Transverse colon (tissue), 4 donors: ENCODE data around the gene UBE2O. TPM values are rescaled to one million over a fixed set of nuclear protein-coding genes. Genes with fewer than 3 reads are reported as not detected.
"Not testable (repeated sequence)": the region's sequence is repeated elsewhere in the genome, so short reads cannot be mapped to it uniquely, and the experiment has no call there.

ENCODE experiments used
- DNase-seq: peaks from one replicate; pipeline ENCODE4 v3.0.0-alpha.2; 2019
- H3K27ac ChIP-seq, 4 donors: fragments of 200-600 bp; sonication (generic); 2 replicates each; pipeline ENCODE4 v1.5.1; 2016 to 2018; ENCODE audit warnings: inconsistent platforms in 4 of 4
- H3K27me3 ChIP-seq: fragments of 200-600 bp; sonication (generic); 2 replicates; pipeline ENCODE4 v1.5.1; 2017; ENCODE audit warnings: inconsistent platforms
- H3K36me3 ChIP-seq, 4 donors: fragments of 200-600 bp; sonication (generic); 2 replicates each; pipeline ENCODE4 v1.5.1; 2017 to 2019; ENCODE audit warnings: inconsistent platforms in 4 of 4
- H3K4me1 ChIP-seq, 4 donors: fragments of 200-600 bp; sonication (generic); 2 replicates each; pipeline ENCODE4 v1.5.1; 2017 to 2020; ENCODE audit warnings: inconsistent platforms in 4 of 4
- H3K4me3 ChIP-seq, 4 donors: fragments of 200-600 bp; sonication (generic); 1 replicate in 1 of 4; 2 replicates in 3 of 4; pipeline versions ENCODE4 v1.5.1 to v1.6.1; 2017 to 2019; ENCODE audit warnings: inconsistent platforms in 4 of 4
- H3K9me3 ChIP-seq, 2 donors: fragments of 200-600 bp; sonication (generic); 2 replicates each; pipeline ENCODE4 v1.5.1; 2017 to 2019; ENCODE audit warnings: inconsistent platforms in 2 of 2
- CTCF ChIP-seq, 5 experiments: fragments of 200-600 bp in 3 of 5; fragments of 450-650 bp in 2 of 5; sonication (generic) in 3 of 5; IDR thresholded peaks; 1 replicate in 2 of 5; 2 replicates in 3 of 5; pipeline ENCODE4 v1.5.1; 2016 to 2017; ENCODE audit warnings: antibody characterized with exemption in 5 of 5, inconsistent platforms in 3 of 5, mild to moderate bottlenecking in 2 of 5, moderate library complexity in 1 of 5
- EP300 ChIP-seq: sonication (generic); formaldehyde crosslinking; IDR thresholded peaks from one replicate; pipeline ENCODE4 v1.6.1; 2017; ENCODE audit warnings: antibody characterized with exemption, low read depth
- POLR2A ChIP-seq: fragments of 450-650 bp; IDR thresholded peaks from one replicate; pipeline ENCODE4 v1.6.1; 2016; ENCODE audit warnings: antibody characterized with exemption, mild to moderate bottlenecking, moderate library complexity
- POLR2AphosphoS5 ChIP-seq, 3 donors: sonication (generic); formaldehyde crosslinking; IDR thresholded peaks; one replicate each; pipeline ENCODE4 v1.6.1; 2016; ENCODE audit warnings: antibody characterized with exemption in 3 of 3
- WGBS, 2 donors: methylation state at CpG; one replicate each; pipeline ENCODE4 v1.1.5; 2018; ENCODE audit warnings: low coverage in 1 of 2; 5-methylcytosine and 5-hydroxymethylcytosine counted together
- in situ Hi-C, 4 donors: fragments of 200-750 bp; cut with MboI; loops; one replicate each; pipeline versions ENCODE4 v1.15.0 to v1.15.1; 2017; ENCODE audit warnings: low sequenced_read_pairs in 3 of 4, low pct_ligation_motif_present in 1 of 4, low pct_unique_long_range_greater_than_20kb in 1 of 4
- intact Hi-C: fragments of 100-400 bp; cut with DNase I; formaldehyde crosslinking; loops from one replicate; pipeline ENCODE4 v1.15.1; 2023; ENCODE audit warnings: low total_unique reads
- total RNA-seq, 4 donors: library from RNA; depleted of rRNA; stranded (reverse); fragments of >200 nt; gene quantifications; one replicate each; pipeline ENCODE4 v1.1.0, GENCODE V29; 2016

The UBE2O gene
- total RNA-seq, 4 donors from 2014 or later: 9.8 to 28.8 (median 15.9) TPM

- Histone ChIP-seq H3K27ac (peak overlapping the region; percentile 86 to 92 (median 91)), H3K36me3 (peaks cover 0 to 5% (median 2%) of the 10 kb centered on the region in 4 donors), H3K9me3 (no peaks in the 10 kb centered on the region), H3K4me1 (peaks cover 7 to 38% (median 17%) of the 10 kb centered on the region in 4 donors), H3K27me3 (no peaks in the 10 kb centered on the region), H3K4me3 (peak overlapping the region; percentile 72 to 99 (median 88))
- TF ChIP-seq EP300: no peak
- no peak for TF ChIP-seq CTCF (IDR thresholded peaks at IDR 0.05)
- TF ChIP-seq POLR2AphosphoS5 (IDR thresholded peaks at IDR 0.05): no peak
- TF ChIP-seq POLR2A: no peak
- WGBS, 2 donors: 2% methylated on average over 40 of the region's 51 CpGs; no CpG with 5 or more reads in 1 of the 2 donors
- peak; percentile 47 for DNase-seq
- intact Hi-C loops (no loop called here), in situ Hi-C loops (no loop called here)
These were observed 99.9 kb downstream of the UBE2O start for GRCh38 chr17:76353004-76353598.

- Histone ChIP-seq H3K36me3 (peaks cover 0 to 18% (median 8%) of the 10 kb centered on the region in 4 donors), H3K27ac (no peak overlapping the region), H3K9me3 (no peaks in the 10 kb centered on the region), H3K4me3 (no peak overlapping the region), H3K4me1 (peaks cover 7 to 30% (median 17%) of the 10 kb centered on the region in 4 donors), H3K27me3 (no peaks in the 10 kb centered on the region)
- no peak for TF ChIP-seq CTCF (IDR thresholded peaks at IDR 0.05)
- no peak for DNase-seq
- in situ Hi-C loops: no loop called here
- intact Hi-C loops: no loop called here
- 78% methylated on average over 8 to 9 of the region's 9 CpGs for WGBS, 2 donors
These were observed 101.4 kb downstream of the UBE2O start for GRCh38 chr17:76351526-76352071.

- H3K4me3 ChIP-seq: no peak overlapping the region
- intact Hi-C loops: no loop called here
- H3K9me3 ChIP-seq: no peaks in the 10 kb centered on the region
- H3K36me3 ChIP-seq: peaks cover 0 to 25% (median 11%) of the 10 kb centered on the region in 4 donors
- H3K27me3 ChIP-seq: no peaks in the 10 kb centered on the region
- H3K27ac ChIP-seq: no peak overlapping the region
- in situ Hi-C loops: no loop called here
- DNase-seq: no peak
- H3K4me1 ChIP-seq: peaks cover 7 to 27% (median 17%) of the 10 kb centered on the region in 4 donors
- WGBS, 2 donors: 93 to 100% methylated on average over 3 to 5 of the region's 5 CpGs
- TF ChIP-seq POLR2AphosphoS5 (IDR thresholded peaks at IDR 0.05) (no peak), CTCF (IDR thresholded peaks at IDR 0.05) (no peak), POLR2A (no peak), EP300 (no peak)
These were observed 102.5 kb downstream of the UBE2O start for GRCh38 chr17:76350463-76350862.

- WGBS, 2 donors: 95 to 97% methylated on average over 4 to 11 of the region's 11 CpGs
- Histone ChIP-seq H3K4me1 (peaks cover 0 to 10% (median 1%) of the 10 kb centered on the region in 4 donors), H3K36me3 (peaks cover 0 to 47% (median 15%) of the 10 kb centered on the region in 4 donors)
- intact Hi-C loops, DNase-seq, in situ Hi-C loops, H3K27ac ChIP-seq, H3K27me3 ChIP-seq, H3K4me3 ChIP-seq, H3K9me3 ChIP-seq: not testable (repeated sequence)
These were observed 106.0 kb downstream of the UBE2O start for GRCh38 chr17:76346936-76347335.
